Measurements from ENCODE around the gene SFXN5.

SFXN5 gene

DNA sequence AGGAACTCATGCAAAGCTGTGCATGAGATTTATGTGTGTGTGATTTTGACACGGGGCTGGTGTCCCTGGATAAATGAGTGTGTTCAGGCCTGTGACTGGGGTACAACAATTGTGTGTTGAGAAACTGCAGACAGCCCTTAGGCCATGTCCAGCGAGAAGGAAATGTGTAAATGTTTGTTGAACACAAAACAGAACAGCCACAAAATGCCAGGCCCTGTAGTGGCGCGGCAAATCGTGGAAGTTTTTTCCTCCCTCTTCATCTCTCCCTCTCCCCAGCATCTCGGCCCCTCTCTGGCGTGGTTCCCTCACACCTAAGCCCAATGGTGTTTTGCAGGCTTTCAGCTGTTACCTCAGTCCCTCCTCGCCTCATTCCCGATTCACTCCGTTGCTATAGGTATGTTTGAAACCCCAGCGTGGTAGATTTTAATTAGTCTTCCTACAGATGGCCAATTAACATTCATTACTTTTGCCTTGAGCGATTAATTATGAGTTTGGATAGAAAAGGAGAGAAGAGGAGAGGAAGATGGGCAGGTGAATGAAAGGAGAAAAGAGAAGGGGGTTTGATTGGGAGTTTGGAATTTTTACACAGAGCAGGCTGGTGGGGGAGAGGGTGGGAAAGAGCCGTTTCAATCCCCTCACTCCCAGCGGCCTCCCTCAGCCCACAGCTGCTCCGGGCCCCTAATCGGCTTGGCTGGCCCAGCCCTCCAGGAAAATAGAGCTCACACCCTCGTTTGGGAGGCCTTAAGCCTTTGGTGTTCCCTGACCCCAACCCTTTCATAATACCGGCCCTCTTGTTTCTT is 173.5 kb downstream of the SFXN5 start:
- DNase-seq (ENCODE audit: low spot score): no peak

DNA sequence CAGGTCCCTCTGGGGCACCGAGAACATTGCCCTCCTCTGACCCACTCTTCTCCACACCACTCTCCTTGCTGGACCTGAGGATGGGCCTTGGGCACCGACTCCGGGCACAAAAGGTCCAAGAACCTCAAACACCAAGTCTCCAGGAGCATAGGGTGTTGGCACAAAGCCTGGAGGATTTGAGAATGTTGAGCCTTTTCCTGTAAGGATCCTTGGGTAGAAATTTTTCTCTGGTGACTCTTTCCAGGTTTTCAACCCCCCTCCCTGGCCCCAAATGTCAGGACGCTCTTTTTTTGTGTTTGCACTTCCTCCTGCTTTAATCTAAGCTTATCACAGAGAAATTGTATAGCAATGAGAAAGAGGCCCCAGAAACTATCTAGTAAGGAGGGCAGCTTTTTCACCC is 175.1 kb downstream of the SFXN5 start:
- no peak for DNase-seq (ENCODE audit: low spot score)

- DNase-seq (ENCODE audit: low spot score): no peak
Measured at GRCh38 chr2:72895759-72896281, 175.7 kb downstream of the SFXN5 start.

- no peak for DNase-seq (ENCODE audit: low spot score)
Measured at GRCh38 chr2:72895154-72895553, 176.4 kb downstream of the SFXN5 start.

DNA sequence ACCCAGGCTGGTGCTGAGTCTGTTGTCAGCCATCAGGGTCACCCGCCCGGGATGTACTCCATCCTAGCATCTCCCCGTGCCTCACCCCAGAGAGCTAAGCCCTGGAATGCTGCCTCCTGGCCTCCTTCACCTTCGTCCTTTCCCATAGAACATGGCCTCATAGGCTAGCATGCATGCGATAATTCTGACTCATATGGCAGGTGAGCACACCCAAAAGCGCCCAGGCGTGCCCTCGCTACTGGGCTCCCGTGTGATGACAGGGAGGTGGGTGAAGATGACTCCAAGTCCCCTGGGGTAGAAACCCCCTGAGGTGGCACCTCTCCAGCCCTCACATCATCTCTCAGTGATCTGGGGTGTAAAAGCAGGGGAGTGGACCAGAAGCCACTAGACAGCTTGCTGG is 177.0 kb downstream of the SFXN5 start:
- no peak for DNase-seq (ENCODE audit: low spot score)

GRCh38 chr2:72893594-72894319 is 177.8 kb downstream of the SFXN5 start:
- DNase-seq (ENCODE audit: low spot score): no peak

- DNase-seq (ENCODE audit: low spot score): peak; percentile 73
Measured at GRCh38 chr2:72892506-72893173, 178.9 kb downstream of the SFXN5 start.

Data from LoVo (cell line).